ENCODE data around the gene FCRLA.
A peak's percentile ranks its signal among the peaks of the same experiment; 100 is the strongest.
"Not testable (repeated sequence)": the region's sequence is repeated elsewhere in the genome, so short reads cannot be mapped to it uniquely, and the experiment has no call there.

Gene FCRLA

GRCh38 chr1:161706113-161706481 is 932 bp upstream of the FCRLA start:
- DNase-seq: no peak

- no peak for DNase-seq
These were observed 474 bp downstream of the FCRLA start for GRCh38 chr1:161707503-161707902.

GRCh38 chr1:161709373-161709772 is 2.3 kb downstream of the FCRLA start:
- DNase-seq: no peak

- DNase-seq: no peak
These were observed 3.5 kb downstream of the FCRLA start for GRCh38 chr1:161710560-161710959.

- no peak for DNase-seq
These were observed 11.7 kb downstream of the FCRLA start for GRCh38 chr1:161718559-161719324.

- DNase-seq: peak; percentile 28
These were observed 12.2 kb downstream of the FCRLA start for GRCh38 chr1:161719325-161719611.

GRCh38 chr1:161720422-161720821 is 13.4 kb downstream of the FCRLA start:
- DNase-seq: no peak

GRCh38 chr1:161720956-161721737 is 14.1 kb downstream of the FCRLA start, which contains the start of gene FCRLB:
Gene FCRLB, plus strand, starts transcription at chr1:161721544. Its CDS starts 1,129 bp downstream, at chr1:161722673.
- DNase-seq: no peak

GRCh38 chr1:161721738-161722343 is 14.8 kb downstream of the FCRLA start:
- peak; percentile 51 for DNase-seq

GRCh38 chr1:161722406-161722805 is 15.4 kb downstream of the FCRLA start:
- no peak for DNase-seq

- DNase-seq: no peak
These were observed 16.6 kb downstream of the FCRLA start for GRCh38 chr1:161723459-161724141.

GRCh38 chr1:161725258-161725907 is 18.4 kb downstream of the FCRLA start:
- DNase-seq: not testable (repeated sequence)

GRCh38 chr1:161725908-161726472 is 19.0 kb downstream of the FCRLA start:
- DNase-seq: peak; percentile 32

- DNase-seq: peak; percentile 75
These were observed 19.6 kb downstream of the FCRLA start for GRCh38 chr1:161726473-161727255.

GRCh38 chr1:161727256-161727924 is 20.4 kb downstream of the FCRLA start:
- DNase-seq: peak; percentile 67

- DNase-seq: no peak
These were observed 21.6 kb downstream of the FCRLA start for GRCh38 chr1:161728376-161729226.

- peak; percentile 78 for DNase-seq
These were observed 23.1 kb downstream of the FCRLA start for GRCh38 chr1:161730050-161730564.

- DNase-seq: no peak
These were observed 24.2 kb downstream of the FCRLA start for GRCh38 chr1:161731241-161731640.

GRCh38 chr1:161731981-161732718 is 25.1 kb downstream of the FCRLA start:
- DNase-seq: no peak

Measured in activated CD4-positive, alpha-beta T cell treated with anti-CD3 and anti-CD28 coated beads, Interleukin-2, Interleukin-6, amounts not matched to agents 100 ng/mL and 50 ng/mL, durations not matched to agents 16 hours and 8 hours (primary cell).